Fibroblast of the conjunctiva (primary cell): ENCODE results near the gene ABCG1.

Experiments
- DNase-seq: peaks from one replicate; pipeline ENCODE4 v3.0.0-alpha.2; 2010; ENCODE audit warnings: low read depth

The ABCG1 gene

GRCh38 chr21:42232176-42232825 lies 13.4 kb downstream of the ABCG1 start:
- DNase-seq: no peak

GRCh38 chr21:42233067-42233961 lies 14.4 kb downstream of the ABCG1 start:
- DNase-seq: no peak

- DNase-seq: no peak
Observed at GRCh38 chr21:42234041-42234440, 15.1 kb downstream of the ABCG1 start.

- DNase-seq: no peak
Observed at GRCh38 chr21:42234464-42235241, 15.7 kb downstream of the ABCG1 start.

- no peak for DNase-seq
Observed at GRCh38 chr21:42235593-42235992, 16.7 kb downstream of the ABCG1 start.

GRCh38 chr21:42236014-42236413 lies 17.1 kb downstream of the ABCG1 start:
- DNase-seq: no peak

- no peak for DNase-seq
Observed at GRCh38 chr21:42236693-42237092, 17.8 kb downstream of the ABCG1 start.

- DNase-seq: no peak
Observed at GRCh38 chr21:42237161-42237560, 18.2 kb downstream of the ABCG1 start.

GRCh38 chr21:42237577-42237976 lies 18.6 kb downstream of the ABCG1 start:
- no peak for DNase-seq

- DNase-seq: no peak
Observed at GRCh38 chr21:42238185-42238934, 19.4 kb downstream of the ABCG1 start.

GRCh38 chr21:42239556-42239955 lies 20.6 kb downstream of the ABCG1 start:
- no peak for DNase-seq

- DNase-seq: no peak
Observed at GRCh38 chr21:42239973-42240372, 21.0 kb downstream of the ABCG1 start.

GRCh38 chr21:42242611-42243010 lies 23.7 kb downstream of the ABCG1 start:
- no peak for DNase-seq

GRCh38 chr21:42243026-42243425 lies 24.1 kb downstream of the ABCG1 start:
- DNase-seq: no peak

- no peak for DNase-seq
Observed at GRCh38 chr21:42245331-42246193, 26.6 kb downstream of the ABCG1 start.

- no peak for DNase-seq
Observed at GRCh38 chr21:42247716-42248115, 28.8 kb downstream of the ABCG1 start.

- DNase-seq: no peak
Observed at GRCh38 chr21:42248241-42248640, 29.3 kb downstream of the ABCG1 start.

- DNase-seq: no peak
Observed at GRCh38 chr21:42248783-42249597, 30.1 kb downstream of the ABCG1 start.

- DNase-seq: no peak
Observed at GRCh38 chr21:42250422-42251403, 31.8 kb downstream of the ABCG1 start.
